ENCODE data around the gene CENPH.
"Not testable (repeated sequence)": the region's sequence is repeated elsewhere in the genome, so short reads cannot be mapped to it uniquely, and the experiment has no call there.

CENPH gene

DNA sequence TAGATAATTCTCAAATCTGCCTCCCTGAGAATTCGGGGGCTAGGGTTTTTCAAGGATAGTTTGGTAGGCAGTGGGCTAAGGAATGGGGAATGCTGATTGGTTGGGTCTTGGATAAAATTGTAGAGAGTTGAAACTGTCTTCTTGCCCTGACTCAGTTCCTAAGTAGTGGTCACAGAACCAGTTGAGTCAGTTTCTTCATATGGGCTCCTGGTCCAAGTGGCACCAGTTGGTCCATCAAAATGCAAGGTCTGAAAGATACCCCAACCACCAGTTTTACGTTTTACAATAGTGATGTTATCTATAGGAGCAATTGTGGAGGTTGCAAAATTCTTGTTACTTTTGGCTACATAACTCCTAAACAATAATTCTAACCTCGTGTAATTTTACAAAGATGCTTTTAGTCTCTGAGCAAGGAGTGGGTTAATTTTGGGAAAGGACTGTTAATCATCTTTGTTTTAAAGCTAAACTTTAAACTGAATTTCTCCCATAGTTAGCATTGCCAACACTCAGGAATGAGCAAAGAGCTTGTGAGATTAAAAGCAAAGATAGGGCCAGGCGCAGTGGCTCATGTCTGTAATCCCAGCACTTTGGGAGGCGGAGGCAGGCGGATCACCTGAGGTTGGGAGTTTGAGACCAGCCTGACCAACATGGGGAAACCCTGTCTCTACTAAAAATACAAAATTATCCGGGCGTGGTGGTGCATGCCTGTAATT, 53.0 kb downstream of the CENPH start:
- Mint-ChIP-seq H3K36me3 (ENCODE audit: insufficient read depth) (peaks cover 17% of the 10 kb centered on the region), H3K4me1 (ENCODE audit: low read depth in 2 of 2) (peaks cover 30 to 71% of the 10 kb centered on the region in 2 donors), H3K4me3 (no peak overlapping the region)

DNA sequence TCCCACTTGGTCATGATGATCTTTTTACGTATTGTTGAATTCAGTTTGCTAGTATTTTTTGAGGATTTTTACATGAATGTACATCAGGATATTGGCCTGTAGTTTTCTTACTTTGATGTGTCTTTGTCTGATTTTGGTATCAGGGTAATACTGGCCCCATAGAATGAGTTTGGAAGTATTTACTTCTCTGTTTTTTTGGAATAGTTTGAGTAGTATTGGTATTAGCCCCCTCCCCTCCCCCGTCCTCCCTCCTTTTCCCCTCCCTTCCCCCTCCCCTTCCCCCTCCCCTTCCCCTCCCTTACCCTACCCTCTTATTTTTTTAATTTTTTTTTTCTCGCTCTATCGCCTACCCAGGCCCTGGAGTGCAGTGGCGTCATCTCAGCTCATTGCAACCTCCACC, 55.6 kb downstream of the CENPH start:
- Mint-ChIP-seq H3K27me3 (no peaks in the 10 kb centered on the region), H3K36me3 (ENCODE audit: insufficient read depth) (peaks cover 13% of the 10 kb centered on the region), H3K4me3 (no peak overlapping the region), H3K9me3 (no peaks in the 10 kb centered on the region), H3K4me1 (ENCODE audit: low read depth in 2 of 2) (peaks cover 25 to 73% of the 10 kb centered on the region in 2 donors), H3K27ac (no peak overlapping the region)
- no peak for DNase-seq
- no peak for ATAC-seq (replicated peaks)

More for the DNA sequence above, 53.0 kb downstream of the CENPH start:
- H3K9me3 Mint-ChIP-seq: no peaks in the 10 kb centered on the region
- no peak for DNase-seq
- no peaks in the 10 kb centered on the region for H3K27me3 Mint-ChIP-seq
- no peak for ATAC-seq (replicated peaks)
- H3K27ac Mint-ChIP-seq: no peak overlapping the region

DNA sequence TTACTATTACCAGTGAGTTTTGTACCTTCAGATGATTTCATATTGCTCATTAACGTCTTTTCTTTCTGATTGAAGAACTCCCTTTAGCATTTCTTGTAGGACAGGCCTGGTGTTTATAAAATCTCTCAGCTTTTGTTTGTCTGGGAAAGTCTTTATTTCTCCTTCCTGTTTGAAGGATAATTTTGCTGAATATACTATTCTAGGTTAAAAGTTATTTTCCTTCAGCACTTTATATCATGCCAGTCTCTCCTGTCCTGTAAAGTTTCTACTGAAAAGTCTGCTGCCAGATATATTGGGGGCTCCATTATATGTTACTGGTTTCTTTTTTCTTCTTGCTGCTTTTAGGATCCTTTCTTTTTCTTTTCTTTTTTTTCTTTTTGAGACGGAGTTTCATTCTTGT, 58.6 kb downstream of the CENPH start:
- H3K9me3 Mint-ChIP-seq: no peaks in the 10 kb centered on the region
- peaks cover 20 to 53% of the 10 kb centered on the region in 2 donors for H3K4me1 Mint-ChIP-seq (ENCODE audit: low read depth in 2 of 2)
- peaks cover 11% of the 10 kb centered on the region for H3K36me3 Mint-ChIP-seq (ENCODE audit: insufficient read depth)
- H3K27me3 Mint-ChIP-seq: no peaks in the 10 kb centered on the region
- no peak for DNase-seq
- ATAC-seq (replicated peaks): no peak
- no peak overlapping the region for H3K27ac Mint-ChIP-seq
- no peak overlapping the region for H3K4me3 Mint-ChIP-seq

DNA sequence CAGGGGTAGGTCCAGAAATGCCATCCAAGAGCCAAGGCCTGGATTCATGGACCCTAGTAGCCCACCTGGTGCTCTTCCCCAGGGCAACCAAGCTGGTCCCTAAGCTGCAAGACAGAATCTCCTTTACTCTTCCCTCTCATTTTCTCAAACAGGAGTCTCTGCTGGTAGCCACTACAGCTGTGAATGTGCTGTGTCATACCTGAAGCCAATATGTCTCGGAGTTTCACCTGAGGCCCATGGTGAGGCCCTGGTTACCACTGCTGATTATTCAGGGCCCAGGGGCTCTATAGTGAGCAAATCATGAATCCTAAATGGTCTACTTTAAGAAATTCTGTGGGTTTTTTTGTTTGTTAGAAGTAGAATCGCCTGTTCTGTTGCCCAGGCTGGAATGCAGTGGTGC, 61.2 kb downstream of the CENPH start:
- peak overlapping the region in 1 of 2 donors; percentile 41 for H3K27ac Mint-ChIP-seq

DNA sequence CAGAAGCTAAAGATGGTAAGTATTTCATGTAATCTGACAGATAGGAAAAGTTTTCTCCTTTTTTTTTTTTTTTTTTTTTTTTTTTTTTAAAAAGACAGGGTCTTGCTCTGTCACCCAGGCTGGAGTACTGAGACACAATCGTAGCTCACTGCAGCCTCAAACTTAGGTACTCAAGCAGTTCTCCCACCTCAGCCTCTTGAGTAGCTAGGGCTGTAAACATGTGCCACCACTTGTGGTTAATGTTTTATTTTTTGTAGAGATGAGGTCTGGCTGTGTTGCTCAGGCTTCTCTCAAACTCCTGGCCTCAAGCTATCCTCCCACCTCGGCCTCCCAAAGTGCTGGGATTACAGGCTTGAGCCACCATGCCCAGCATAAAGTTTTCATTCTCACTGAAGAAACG, 63.1 kb downstream of the CENPH start:
- DNase-seq (no peak), ATAC-seq (replicated peaks) (no peak)
- H3K4me1 Mint-ChIP-seq (ENCODE audit: low read depth in 2 of 2): peaks cover 7 to 21% of the 10 kb centered on the region in 2 donors
- H3K27ac Mint-ChIP-seq: no peak overlapping the region
- peaks cover 25% of the 10 kb centered on the region for H3K36me3 Mint-ChIP-seq (ENCODE audit: insufficient read depth)
- H3K9me3 Mint-ChIP-seq: no peaks in the 10 kb centered on the region
- no peak overlapping the region for H3K4me3 Mint-ChIP-seq
- H3K27me3 Mint-ChIP-seq: no peaks in the 10 kb centered on the region

More for the DNA sequence above, 61.2 kb downstream of the CENPH start:
- no peak for ATAC-seq (replicated peaks)
- no peak for DNase-seq
- Mint-ChIP-seq H3K4me3 (no peak overlapping the region), H3K27me3 (no peaks in the 10 kb centered on the region), H3K4me1 (ENCODE audit: low read depth in 2 of 2) (peaks cover 12 to 36% of the 10 kb centered on the region in 2 donors), H3K36me3 (ENCODE audit: insufficient read depth) (peaks cover 22% of the 10 kb centered on the region), H3K9me3 (no peaks in the 10 kb centered on the region)

DNA sequence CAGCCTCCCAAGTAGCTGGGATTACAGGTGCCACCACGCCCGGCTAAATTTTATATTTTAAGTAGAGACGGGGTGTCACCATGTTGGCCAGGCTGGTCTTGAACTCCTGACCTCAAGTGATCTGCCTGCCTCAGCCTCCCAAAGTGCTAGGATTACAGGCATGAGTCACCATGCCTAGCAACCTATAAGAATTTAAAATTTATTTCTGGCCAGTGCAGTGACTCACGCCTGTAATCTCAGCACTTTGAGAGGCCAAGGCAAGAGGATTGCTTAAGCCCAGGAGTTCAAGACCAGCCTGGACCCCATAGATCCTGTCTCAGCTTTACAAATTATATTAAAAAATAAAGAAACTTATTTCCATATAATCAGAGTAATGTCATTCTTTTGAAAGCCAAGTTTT, 66.6 kb downstream of the CENPH start:
- H3K9me3 Mint-ChIP-seq; H3K27ac Mint-ChIP-seq; DNase-seq; H3K27me3 Mint-ChIP-seq; ATAC-seq (replicated peaks); H3K4me1 Mint-ChIP-seq (ENCODE audit: low read depth in 2 of 2); H3K4me3 Mint-ChIP-seq: not testable (repeated sequence)
- peaks cover 50% of the 10 kb centered on the region for H3K36me3 Mint-ChIP-seq (ENCODE audit: insufficient read depth)

DNA sequence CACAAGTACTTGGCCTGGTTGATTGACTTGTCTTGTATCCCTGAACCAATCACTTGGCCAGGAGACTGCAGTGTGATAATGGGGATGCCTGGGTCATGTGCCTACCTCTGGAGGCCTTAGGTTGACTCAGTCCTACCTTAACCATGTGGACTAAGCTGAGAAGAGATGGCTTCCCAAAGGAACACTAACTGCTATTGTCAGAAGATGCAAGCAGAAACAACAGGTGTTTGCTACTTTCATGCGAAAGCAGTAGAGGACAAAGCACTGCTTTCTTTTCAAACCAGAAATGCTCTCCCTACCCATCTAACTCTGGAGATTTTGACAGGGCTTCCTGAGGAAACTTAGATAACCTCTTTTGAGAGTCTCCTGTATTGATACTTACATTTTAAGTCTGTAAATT, 68.2 kb downstream of the CENPH start:
- Mint-ChIP-seq H3K9me3 (no peaks in the 10 kb centered on the region), H3K36me3 (ENCODE audit: insufficient read depth) (peaks cover 60% of the 10 kb centered on the region), H3K27ac (no peak overlapping the region), H3K4me1 (ENCODE audit: low read depth in 2 of 2) (no peaks in the 10 kb centered on the region), H3K27me3 (no peaks in the 10 kb centered on the region), H3K4me3 (no peak overlapping the region)
- DNase-seq (no peak), ATAC-seq (replicated peaks) (no peak)

All from effector memory CD8-positive, alpha-beta T cell (primary cell).